ENCODE results near the gene TIPRL.

- TF ChIP-seq, protein P1, sequence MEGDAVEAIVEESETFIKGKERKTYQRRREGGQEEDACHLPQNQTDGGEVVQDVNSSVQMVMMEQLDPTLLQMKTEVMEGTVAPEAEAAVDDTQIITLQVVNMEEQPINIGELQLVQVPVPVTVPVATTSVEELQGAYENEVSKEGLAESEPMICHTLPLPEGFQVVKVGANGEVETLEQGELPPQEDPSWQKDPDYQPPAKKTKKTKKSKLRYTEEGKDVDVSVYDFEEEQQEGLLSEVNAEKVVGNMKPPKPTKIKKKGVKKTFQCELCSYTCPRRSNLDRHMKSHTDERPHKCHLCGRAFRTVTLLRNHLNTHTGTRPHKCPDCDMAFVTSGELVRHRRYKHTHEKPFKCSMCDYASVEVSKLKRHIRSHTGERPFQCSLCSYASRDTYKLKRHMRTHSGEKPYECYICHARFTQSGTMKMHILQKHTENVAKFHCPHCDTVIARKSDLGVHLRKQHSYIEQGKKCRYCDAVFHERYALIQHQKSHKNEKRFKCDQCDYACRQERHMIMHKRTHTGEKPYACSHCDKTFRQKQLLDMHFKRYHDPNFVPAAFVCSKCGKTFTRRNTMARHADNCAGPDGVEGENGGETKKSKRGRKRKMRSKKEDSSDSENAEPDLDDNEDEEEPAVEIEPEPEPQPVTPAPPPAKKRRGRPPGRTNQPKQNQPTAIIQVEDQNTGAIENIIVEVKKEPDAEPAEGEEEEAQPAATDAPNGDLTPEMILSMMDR (IDR thresholded peaks at IDR 0.05): no peak
- TF ChIP-seq IRF3 (IDR thresholded peaks at IDR 0.05; ENCODE audit: low read depth, low read length) (no peak), NRF1 (IDR thresholded peaks at IDR 0.05; ENCODE audit: low read depth, low read length) (no peak), EP300 (IDR thresholded peaks at IDR 0.05; ENCODE audit: borderline replicate concordance in 1 of 2, low read depth in 1 of 2, low read length in 1 of 2) (no peak), PBX3 (IDR thresholded peaks at IDR 0.05) (no peak), EZH2phosphoT487 (IDR thresholded peaks at IDR 0.05; ENCODE audit: borderline replicate concordance, low read depth) (no peak)
These were observed 57.2 kb downstream of the TIPRL start for GRCh38 chr1:168235937-168236336.
